HS-5 (cell line): Measurements from ENCODE around the gene SMC3.
A peak's percentile ranks its signal among the peaks of the same experiment; 100 is the strongest.
"Not testable (repeated sequence)": the region's sequence is repeated elsewhere in the genome, so short reads cannot be mapped to it uniquely, and the experiment has no call there.

ENCODE experiments used
- DNase-seq: peaks from one replicate; pipeline ENCODE4 v3.0.0-alpha.2; 2012; ENCODE audit warnings: low read depth

Gene SMC3

DNA sequence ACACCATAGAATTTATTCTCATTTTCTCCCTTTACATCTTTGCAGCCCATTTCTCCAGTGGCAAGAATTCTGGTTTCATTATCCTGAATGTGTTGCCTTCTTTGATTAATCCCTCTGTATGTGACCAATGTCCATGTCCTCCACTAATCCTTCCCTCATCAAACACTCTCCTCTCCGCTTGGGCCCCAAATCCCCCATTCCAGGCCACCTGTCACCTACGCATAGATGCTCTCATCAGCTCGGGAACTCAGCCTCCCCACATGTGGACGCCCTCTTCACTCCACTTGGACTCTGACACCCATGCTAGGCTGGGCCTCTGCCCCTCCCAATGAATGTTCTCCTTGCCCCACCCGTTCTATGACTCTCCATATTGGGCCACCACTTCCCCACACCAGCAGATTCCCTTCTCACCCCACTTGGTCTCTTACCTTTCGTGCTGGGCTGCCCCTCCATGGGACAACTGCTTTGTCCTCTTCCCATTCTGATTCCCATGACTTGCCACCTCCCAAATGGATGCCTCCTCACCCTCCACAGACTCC lies 57.9 kb downstream of the SMC3 start:
- no peak for DNase-seq

DNA sequence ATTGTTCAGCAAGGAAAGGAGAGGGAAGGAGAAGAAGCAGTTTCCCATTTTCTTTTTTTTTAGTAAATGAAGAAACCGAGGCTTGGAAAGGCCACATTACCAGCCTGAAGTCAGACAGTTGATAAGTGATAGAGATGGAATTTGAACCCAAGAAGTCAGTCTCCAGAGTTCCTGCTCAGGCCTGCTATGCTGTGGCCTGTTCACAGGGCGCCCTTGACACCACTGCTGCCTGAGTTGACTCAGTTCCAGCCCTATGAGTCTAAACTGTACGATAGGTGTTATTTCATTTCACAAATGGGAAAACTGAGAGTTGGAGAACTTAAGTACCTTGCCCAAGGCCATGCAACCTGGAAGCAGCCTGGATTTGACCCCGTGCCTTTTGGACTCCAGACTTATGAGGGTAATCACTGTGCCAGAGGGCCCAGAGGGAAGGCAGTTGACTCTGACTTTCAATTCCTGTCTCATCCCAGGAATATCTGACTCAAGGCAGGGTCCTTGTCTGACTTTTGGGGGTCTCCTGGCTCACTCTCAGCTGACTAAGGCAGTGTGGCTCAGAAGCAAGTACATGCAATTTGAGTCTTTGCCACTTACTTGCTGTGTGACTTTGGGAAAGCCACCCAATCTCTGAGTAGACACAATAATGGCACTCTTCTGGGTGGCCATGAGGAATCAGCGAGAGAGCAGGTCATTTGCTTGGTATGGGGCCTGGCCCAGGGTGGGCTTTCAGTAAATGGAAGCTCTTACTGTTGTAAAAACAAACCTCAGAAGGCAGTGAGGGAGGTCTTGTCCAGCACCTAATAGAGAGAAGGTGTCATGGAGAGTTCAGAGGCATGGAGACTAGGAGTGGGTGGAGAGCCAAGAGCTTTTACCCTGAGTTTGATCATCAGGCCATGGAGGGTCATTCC lies 58.7 kb downstream of the SMC3 start:
- no peak for DNase-seq

DNA sequence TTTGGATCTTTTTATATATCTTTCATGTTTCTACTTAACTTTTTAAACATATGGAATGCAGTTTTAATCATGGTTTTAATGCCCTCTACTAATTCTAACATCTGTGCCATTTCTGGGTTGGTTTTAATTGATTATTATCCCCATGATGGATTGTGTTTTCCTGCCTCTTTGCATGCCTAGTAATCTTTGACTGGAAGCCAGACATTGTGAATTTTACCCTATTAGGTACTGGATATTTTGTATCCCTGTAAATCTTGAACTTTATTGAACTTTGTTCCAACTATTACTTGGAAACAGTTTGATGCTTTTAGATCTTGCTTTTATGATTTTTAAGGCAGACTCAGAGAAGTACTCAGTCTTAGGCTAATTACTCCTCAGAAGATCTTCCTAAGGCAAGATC lies 60.7 kb downstream of the SMC3 start:
- DNase-seq, result no peak

DNA sequence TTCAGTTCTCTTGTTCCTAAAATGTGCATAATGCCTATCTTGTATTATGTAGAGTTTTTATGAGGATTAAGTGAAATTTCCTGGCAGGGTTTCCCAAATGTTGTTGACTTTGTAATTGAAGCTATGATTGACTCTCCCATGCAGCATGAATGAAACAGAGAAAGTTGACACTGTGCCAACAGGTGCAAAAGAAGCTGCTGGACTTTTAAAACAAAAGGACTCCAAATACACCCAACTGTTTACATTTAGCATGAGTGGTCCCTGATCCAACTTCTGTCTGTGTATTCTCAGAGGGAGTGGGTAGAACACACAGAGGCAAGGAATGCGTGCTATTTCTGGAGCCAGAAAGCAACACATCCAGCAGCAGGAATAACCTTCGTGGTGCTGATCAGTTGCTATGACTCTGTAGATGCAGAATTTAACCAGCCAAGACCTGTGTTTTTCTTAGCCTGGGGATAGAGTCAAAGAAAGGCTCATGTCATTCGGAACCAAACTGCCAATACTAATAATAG lies 62.2 kb downstream of the SMC3 start:
- no peak for DNase-seq

DNA sequence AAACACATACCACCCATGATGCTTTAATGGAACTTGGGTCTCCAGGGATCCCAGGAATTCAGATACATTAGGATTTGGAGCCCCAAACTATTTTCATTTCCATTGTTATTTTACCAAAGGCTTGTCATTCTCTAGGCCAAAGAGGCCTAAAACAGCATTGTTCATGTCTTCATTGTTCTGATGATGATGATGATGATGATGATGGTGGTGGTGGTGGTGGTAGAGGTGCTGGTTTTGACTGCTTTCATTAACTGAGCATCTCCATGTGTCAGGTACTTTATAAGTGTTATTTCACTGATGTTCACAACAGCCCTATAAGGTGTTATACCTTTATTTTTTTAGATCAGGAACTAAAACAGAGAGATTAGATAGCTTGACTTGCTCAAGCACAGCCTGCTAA lies 64.4 kb downstream of the SMC3 start:
- DNase-seq, result no peak

DNA sequence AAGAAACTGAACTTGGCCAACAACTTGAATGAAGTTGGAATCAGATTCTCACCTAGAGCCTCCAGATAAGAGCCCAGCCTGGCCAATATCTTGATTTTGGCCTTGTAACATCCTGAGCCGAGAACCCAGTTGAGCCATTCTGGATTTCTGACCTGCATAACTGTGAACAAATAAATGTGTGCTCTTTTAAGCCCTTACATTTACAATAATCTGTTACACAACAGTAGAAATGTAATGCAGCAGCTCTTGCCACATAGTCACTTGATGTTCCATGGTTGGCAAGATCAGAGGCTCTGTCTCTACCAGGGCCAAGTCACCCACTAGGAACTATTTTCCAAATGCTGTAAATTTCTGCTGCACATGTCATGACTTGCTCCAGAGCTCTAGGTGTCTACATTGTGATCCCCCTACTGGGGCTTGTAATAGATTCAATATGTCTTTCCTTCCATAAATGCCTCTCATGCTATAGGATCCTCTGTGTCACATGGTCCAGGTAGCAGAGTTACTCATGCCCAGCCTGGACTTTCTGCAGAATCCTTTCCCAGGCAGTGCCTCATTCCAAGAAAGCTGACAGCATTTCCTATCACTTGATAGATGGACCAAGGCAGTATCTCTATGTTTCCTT lies 65.2 kb downstream of the SMC3 start:
- DNase-seq, result peak; percentile 39

DNA sequence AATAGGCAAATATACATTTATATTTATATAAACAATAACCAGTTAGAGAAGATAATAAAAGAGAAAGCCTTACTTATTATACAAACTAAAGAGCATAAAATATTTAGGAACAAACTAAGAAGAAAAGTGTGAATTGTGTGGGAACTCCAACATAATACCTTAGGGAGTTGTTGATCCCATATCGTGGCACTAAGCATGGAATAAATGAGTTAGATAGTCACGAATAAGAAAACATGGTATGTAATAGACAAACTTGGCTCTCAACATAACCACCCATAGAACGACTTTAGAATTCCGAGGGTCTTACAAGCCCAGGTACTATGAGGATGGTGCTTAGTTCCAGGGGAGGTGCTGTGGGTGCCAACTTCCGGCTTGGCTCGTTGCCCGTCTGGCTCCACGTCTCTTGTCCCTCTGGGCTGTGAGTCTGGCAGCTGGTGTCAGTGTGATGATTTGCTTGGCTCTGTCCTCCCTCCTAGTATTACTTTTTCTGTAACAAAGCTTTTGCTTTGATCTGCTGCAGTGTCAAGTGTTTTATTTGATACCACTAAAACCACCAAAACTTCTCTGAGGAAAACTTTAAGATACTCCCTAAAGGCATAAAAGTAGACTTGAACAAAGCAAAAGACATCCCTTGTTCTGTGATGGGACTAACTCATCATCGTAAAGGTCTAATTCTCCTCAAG lies 67.2 kb downstream of the SMC3 start:
- no peak for DNase-seq

DNA sequence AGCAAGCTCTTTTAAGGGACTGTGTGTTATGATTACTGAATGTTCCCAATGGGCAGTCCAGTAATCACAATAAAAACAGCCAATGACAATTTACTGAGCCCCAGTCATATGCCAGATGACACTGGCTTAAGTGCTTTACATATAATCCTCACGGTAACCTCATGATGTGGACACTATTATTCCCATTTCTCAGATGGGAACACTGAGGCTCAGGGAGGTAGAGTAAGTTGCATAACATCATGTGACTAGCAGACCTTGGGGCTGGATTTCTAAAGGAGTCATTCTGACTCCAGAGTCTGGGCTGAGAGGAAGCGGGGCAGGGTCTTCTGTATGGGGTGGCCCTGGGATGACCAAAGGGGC lies 69.1 kb downstream of the SMC3 start:
- DNase-seq, result no peak

DNA sequence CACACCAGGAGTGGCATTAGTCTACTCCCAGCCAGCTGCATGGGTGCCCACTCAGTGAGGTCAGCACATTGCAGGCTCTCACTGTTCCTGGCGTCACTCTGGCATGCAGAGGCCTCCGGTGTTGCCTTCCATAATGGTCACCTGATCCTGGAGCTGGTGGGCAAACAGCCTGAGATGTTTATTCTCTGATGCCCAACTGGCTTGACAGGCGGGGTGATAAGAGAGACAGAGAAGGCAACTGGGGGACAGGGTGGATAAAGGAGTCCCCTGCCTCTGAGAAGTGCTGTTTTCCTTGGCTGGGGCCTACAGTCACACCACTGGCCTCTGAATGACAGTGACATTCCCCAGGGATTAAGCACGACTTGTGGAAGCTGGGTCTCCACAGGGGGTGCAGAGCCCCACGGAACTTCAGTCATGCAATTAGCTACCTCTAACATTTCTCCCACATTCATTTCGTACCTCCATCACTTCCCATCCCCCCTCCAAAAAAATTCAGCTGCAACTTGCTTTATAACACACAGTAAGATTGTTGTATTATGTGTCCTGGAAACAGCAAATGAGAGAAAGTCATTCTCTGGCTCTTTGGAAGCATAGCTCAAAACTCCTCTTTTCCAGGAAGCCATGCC lies 69.5 kb downstream of the SMC3 start:
- no peak for DNase-seq

DNA sequence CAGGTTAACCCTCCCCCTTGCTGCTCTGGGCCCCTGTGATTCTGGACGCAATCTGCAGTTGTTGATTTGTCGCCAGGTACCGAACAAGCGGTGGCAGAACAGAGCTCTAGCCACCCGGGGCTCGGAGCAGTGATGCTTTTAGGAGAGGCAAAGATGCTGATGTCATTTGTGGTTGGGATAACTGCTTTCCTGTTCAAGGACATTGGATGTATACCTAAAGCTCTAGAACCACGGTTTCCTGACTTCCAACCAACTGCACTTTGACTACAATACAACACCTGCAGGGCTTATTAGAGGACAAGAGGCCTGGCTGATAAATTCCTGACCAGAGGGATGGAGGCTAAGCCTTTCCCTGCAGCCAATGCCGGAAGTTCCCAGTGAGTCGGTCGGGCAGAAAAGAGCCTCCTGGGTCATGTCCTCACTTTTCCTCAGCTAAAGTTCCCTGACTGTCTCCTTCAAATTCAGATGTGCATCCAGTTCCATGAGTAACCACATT lies 70.1 kb downstream of the SMC3 start:
- no peak for DNase-seq

DNA sequence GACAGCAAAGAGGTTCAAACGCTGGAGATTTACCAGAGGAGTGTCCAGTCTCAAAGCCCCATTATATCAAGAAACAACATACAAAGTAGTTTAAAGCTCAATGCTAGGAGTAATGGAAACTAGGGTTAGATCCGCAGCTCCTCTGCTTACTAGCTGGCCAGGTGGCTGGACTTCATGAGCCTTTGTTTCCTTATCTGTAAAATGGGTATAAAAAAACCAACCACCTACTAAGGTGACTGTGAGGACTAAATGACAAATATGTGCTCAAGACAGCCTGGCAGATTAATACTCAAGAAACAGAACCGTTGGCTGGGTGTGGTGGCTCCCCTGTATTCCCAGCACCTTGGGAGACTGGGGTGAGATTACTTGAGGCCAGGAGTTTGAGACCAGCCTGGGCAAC lies 70.8 kb downstream of the SMC3 start:
- DNase-seq, result no peak

DNA sequence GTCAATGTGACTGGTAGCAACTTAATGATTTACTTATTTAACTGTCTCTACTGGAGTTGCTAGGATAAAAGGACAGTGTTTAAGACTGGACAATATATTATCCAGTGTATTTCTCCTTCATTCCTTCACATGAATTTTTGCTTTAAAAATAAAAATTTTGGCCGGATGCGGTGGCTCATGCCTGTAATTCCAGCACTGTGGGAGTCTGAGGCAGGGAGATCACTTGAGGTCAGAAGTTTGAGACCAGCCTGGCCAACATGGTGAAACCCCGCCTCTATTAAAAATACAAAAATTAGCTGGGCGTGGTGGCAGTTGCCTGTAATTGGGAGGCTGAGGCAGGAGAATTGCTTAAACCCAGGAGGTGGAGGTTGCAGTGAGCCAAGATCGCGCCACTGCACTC lies 71.6 kb downstream of the SMC3 start:
- not testable (repeated sequence) for DNase-seq

DNA sequence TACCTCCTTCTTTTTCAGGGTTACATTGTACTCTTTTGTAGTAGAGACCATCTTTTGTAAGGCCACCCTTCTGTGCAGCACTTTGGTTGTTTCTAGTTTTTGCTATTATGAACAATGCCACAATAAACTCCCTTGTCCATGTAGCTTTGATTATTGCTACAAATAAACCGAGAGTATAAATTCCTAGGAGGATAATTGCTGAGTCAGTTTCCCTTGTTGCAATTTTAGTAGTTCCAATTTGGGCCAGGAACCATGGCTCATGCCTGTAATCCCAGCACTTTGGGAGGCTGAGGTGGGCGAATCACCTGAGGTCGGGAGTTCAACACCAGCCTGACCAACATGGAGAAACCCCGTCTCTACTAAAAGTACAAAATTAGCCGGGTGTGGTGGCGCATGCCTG lies 72.4 kb downstream of the SMC3 start:
- DNase-seq, result not testable (repeated sequence)

DNA sequence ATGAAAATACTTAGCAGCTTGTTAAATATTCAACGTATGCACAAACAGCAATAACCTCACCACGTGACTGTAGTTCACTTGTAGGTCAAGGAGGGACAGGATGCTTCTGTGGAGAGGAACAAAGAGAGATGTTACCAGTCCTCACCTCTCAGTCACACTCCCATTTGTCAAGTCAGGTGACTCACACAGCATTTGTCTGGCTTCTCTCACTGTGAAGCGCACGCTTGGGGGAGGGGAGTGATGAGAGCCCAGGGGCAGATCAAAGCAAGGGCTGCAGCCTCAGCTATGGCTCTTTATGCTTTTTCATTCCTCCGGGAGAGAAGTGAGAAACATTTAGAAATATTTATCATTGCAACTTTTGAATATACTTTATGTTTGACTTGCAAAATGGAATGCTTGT lies 73.8 kb downstream of the SMC3 start:
- no peak for DNase-seq

DNA sequence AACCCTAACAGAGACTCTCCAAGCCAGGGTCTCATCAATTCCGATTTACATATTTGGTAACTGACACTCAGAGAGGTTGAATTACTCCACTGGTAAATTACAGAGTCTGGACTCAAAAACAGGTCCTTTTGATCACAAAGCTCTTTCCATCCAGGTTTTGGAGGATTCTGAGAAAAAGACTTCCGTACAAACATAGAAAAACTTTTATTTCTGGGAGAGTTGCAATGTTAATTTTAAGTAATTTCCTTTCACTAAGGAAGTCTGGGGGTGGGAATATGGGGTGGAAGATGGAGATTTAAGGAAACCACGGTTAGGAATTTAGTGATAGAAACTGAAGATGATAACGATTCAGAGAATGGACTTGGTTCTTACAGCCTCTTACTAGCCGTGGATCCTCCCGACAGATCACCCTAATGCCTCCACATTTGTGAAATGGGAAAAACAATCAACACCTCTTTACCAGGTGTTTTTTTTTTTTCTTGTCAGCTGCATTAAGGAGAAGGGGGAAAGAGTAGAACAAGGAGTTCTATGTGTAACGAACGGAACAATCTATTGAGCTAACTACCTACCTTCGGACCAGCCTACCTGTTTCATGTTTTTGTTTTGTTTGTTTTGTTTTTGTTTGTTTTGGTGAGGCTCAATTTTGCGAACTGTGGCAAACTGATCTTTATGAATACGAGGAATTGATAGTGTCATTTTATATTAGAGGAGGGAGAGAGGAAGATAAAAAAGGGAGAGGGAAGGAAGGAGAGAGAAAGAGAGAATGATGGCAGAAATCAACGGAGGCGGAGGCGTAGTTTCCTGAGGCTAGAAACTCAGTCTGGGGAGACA lies 74.9 kb downstream of the SMC3 start:
- no peak for DNase-seq

DNA sequence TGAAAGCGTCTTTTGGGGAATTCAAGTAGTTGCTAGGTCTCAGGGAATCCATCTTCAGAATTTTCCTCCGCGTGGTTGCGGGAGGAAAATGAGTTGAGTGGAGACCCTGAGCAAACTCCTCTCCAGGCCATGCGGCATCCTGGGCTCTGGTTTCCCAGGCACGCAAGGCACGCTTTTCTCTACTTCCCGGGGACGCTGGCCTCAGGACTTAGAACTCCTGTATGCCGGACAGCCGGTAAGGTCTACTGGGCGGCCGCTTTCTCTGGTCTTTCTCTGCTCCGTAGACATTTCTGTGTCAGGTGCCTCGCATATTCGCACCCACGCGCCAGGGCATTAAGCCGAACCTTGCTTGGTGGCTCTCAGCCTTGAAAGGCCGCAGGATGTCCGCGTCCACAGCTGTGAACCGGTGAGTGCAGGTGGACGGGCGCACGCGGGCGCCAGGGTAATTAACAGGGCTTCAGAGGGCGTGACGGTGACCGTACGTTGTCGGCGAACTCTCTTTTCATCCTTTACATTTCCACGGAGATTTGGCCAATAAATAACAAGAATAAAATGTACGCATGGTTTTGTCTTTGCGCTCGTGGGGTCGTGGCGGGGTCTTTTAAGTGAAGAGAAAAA lies 75.6 kb downstream of the SMC3 start:
- DNase-seq, result no peak

DNA sequence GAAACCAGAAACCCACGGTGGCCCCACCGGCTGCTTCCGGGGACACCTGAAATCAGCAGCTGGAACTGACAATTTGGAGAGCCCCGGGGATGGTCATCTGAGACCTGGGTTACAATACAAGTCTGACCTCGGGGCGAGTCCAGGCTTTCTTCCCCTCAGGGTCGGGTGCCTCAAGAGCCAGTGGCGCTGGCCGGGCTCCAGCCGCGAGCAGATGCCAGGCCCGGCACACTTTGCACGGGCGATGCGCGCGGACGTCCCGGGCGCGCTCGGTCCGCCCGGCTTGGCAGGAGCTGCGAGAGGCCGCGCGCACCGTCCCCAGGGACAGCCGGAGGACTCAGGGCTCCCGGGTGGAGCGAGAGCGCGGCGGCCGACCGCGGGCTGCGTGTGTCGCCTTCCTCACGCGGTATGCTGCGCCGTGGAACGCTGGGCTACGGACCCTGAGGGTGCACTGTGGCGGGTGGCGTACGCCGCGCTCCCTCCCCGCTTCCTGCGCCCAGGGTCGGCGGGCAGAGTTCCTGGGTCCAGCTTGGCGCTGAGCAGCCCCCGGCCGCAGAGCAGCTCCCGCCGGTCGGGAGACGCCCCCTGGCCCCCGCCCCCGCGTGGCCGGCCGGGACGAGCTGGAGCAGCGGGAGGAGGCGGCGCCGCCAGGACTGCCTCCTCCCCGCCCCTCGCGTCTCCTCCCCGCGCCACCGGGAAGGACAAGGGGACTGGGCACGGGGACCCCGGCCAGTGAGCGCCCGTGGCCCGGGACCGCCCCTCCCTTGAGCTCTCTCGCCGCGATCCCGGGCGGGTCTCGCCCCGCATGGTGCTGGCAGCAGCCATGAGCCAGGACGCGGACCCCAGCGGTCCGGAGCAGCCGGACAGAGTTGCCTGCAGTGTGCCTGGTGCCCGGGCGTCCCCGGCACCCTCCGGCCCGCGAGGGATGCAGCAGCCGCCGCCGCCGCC lies 76.4 kb downstream of the SMC3 start, which contains the start of gene RBM20:
Gene RBM20, plus strand, starts transcription at position 684 of the 945 bp plus-strand sequence. Its CDS starts 119 bp downstream, at position 803.
- no peak for DNase-seq

DNA sequence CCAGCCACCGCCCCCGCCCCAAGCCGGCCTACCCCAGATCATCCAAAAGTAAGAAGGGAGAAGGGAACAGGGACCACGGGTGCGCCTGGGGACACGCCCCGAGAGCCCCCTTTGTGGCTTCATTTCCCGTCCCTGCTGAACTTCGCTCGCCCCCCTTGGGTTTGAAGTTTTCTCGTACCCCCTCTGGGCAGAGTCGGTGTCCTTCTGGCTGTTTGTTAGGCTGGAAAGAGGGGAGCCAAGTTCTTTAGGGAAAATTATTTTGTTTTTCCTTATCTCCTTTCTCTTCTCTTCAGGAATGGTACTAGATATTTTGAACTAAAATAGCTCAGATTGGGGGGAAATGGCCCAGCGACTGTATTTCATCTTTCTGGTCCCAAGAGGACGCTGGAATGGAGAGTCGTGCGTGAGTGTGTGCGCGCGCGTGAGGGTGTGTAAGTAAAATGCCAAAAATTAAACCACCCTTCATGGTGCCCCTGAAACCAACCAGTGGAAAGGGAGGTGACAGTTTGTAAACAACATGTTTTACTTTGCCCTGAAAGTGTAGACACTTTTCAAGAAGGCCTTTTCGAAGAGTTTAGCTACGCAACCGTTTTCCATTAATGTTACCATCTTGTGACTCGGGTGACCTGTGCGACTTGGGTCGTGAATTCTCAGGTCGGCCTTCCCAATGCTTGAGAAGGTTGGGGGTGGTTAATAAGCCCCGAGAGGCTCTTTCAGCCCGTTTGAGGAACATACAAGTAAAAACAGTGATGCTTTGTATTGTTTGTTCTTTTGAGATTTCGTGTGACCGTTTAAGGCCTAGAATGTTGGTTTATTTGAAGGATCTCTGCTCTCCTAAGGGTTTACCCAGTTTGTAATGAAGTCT lies 77.3 kb downstream of the SMC3 start:
- no peak for DNase-seq
